ENCODE data around the gene PERP.

The PERP gene

GRCh38 chr6:138145402-138145801 lies 38.2 kb upstream of the PERP start (continued):
- no peak for TF ChIP-seq ZSCAN18 (tag by site-specific recombination; IDR thresholded peaks at IDR 0.05)
- no peak for TF ChIP-seq BCL11A (tag by site-specific recombination; IDR thresholded peaks at IDR 0.05; ENCODE audit: low read depth)
- no peak for TF ChIP-seq ZNF274 (IDR thresholded peaks at IDR 0.05; ENCODE audit: low read length)
- no peak for TF ChIP-seq ZNF274 (tag by site-specific recombination; IDR thresholded peaks at IDR 0.05; ENCODE audit: borderline replicate concordance)
- no peak for TF ChIP-seq IKZF3 (tag by site-specific recombination; IDR thresholded peaks at IDR 0.05)
- TF ChIP-seq ZNF433 (tag by site-specific recombination; IDR thresholded peaks at IDR 0.05; ENCODE audit: low read depth): no peak
- TF ChIP-seq ZBTB10 (tag by site-specific recombination; IDR thresholded peaks at IDR 0.05): no peak
- TF ChIP-seq ZNF596 (tag by site-specific recombination; IDR thresholded peaks at IDR 0.05): no peak
- no peak for TF ChIP-seq ZNF341 (tag by site-specific recombination; IDR thresholded peaks at IDR 0.05; ENCODE audit: low read depth)
- TF ChIP-seq, protein P1, sequence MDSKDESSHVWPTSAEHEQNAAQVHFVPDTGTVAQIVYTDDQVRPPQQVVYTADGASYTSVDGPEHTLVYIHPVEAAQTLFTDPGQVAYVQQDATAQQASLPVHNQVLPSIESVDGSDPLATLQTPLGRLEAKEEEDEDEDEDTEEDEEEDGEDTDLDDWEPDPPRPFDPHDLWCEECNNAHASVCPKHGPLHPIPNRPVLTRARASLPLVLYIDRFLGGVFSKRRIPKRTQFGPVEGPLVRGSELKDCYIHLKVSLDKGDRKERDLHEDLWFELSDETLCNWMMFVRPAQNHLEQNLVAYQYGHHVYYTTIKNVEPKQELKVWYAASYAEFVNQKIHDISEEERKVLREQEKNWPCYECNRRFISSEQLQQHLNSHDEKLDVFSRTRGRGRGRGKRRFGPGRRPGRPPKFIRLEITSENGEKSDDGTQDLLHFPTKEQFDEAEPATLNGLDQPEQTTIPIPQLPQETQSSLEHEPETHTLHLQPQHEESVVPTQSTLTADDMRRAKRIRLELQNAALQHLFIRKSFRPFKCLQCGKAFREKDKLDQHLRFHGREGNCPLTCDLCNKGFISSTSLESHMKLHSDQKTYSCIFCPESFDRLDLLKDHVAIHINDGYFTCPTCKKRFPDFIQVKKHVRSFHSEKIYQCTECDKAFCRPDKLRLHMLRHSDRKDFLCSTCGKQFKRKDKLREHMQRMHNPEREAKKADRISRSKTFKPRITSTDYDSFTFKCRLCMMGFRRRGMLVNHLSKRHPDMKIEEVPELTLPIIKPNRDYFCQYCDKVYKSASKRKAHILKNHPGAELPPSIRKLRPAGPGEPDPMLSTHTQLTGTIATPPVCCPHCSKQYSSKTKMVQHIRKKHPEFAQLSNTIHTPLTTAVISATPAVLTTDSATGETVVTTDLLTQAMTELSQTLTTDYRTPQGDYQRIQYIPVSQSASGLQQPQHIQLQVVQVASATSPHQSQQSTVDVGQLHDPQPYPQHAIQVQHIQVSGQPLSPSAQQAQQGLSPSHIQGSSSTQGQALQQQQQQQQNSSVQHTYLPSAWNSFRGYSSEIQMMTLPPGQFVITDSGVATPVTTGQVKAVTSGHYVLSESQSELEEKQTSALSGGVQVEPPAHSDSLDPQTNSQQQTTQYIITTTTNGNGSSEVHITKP (tag by site-specific recombination; IDR thresholded peaks at IDR 0.05): no peak

GRCh38 chr6:138142806-138143205 lies 35.6 kb upstream of the PERP start:
- Histone ChIP-seq H3K27ac (ENCODE audit: extremely low read depth, low read depth, low read length) (no peak overlapping the region), H3K4me1 (ENCODE audit: control insufficient read depth, insufficient read depth, low read length) (no peaks in the 10 kb centered on the region), H3K9me3 (ENCODE audit: control insufficient read depth, insufficient read depth, low read depth, low read length) (no peaks in the 10 kb centered on the region), H3K4me3 (ENCODE audit: low read depth, low read length) (no peak overlapping the region), H3K36me3 (ENCODE audit: control insufficient read depth in 2 of 2, insufficient read depth in 1 of 2, low read length in 2 of 2) (no peaks in the 10 kb centered on the region)
- ChIA-PET CTCF (interaction anchor here (0.7 to 1.0 kb wide), 4 partner anchors 18 to 261 kb away, joined by 3 to 4 read pairs (median 3); partner anchors contain the start of gene HEBP2), POLR2A (interaction anchor here (0.6 kb wide), 1 partner anchor 381 kb away, joined by 4 read pairs; no protein-coding TSS in a partner anchor)
- TF ChIP-seq ZNF404 (tag by site-specific recombination; IDR thresholded peaks at IDR 0.05) (no peak), ZNF544 (tag by site-specific recombination; IDR thresholded peaks at IDR 0.05) (no peak), MEIS1 (CRISPR knock-in tag; IDR thresholded peaks at IDR 0.05; ENCODE audit: borderline replicate concordance) (no peak), ZFP41 (tag by site-specific recombination; IDR thresholded peaks at IDR 0.05; ENCODE audit: borderline replicate concordance) (no peak), ZNF19 (tag by site-specific recombination; IDR thresholded peaks at IDR 0.05; ENCODE audit: low read depth) (no peak), PRDM1 (tag by site-specific recombination; IDR thresholded peaks at IDR 0.05) (no peak), ZNF426 (tag by site-specific recombination; IDR thresholded peaks at IDR 0.05) (no peak), ZNF777 (tag by site-specific recombination; IDR thresholded peaks at IDR 0.05; ENCODE audit: borderline replicate concordance) (no peak), OSR2 (tag by site-specific recombination; IDR thresholded peaks at IDR 0.05) (no peak), PRDM6 (tag by site-specific recombination; IDR thresholded peaks at IDR 0.05) (no peak), ZNF211 (tag by site-specific recombination; IDR thresholded peaks at IDR 0.05; ENCODE audit: low read depth) (no peak)
- TF ChIP-seq, protein P2, sequence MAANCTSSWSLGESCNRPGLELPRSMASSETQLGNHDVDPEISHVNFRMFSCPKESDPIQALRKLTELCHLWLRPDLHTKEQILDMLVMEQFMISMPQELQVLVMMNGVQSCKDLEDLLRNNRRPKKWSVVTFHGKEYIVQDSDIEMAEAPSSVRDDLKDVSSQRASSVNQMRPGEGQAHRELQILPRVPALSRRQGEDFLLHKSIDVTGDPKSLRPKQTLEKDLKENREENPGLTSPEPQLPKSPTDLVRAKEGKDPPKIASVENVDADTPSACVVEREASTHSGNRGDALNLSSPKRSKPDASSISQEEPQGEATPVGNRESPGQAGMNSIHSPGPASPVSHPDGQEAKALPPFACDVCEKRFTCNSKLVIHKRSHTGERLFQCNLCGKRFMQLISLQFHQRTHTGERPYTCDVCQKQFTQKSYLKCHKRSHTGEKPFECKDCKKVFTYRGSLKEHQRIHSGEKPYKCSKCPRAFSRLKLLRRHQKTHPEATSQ (tag by site-specific recombination; IDR thresholded peaks at IDR 0.05): no peak
- TF ChIP-seq, protein P3, sequence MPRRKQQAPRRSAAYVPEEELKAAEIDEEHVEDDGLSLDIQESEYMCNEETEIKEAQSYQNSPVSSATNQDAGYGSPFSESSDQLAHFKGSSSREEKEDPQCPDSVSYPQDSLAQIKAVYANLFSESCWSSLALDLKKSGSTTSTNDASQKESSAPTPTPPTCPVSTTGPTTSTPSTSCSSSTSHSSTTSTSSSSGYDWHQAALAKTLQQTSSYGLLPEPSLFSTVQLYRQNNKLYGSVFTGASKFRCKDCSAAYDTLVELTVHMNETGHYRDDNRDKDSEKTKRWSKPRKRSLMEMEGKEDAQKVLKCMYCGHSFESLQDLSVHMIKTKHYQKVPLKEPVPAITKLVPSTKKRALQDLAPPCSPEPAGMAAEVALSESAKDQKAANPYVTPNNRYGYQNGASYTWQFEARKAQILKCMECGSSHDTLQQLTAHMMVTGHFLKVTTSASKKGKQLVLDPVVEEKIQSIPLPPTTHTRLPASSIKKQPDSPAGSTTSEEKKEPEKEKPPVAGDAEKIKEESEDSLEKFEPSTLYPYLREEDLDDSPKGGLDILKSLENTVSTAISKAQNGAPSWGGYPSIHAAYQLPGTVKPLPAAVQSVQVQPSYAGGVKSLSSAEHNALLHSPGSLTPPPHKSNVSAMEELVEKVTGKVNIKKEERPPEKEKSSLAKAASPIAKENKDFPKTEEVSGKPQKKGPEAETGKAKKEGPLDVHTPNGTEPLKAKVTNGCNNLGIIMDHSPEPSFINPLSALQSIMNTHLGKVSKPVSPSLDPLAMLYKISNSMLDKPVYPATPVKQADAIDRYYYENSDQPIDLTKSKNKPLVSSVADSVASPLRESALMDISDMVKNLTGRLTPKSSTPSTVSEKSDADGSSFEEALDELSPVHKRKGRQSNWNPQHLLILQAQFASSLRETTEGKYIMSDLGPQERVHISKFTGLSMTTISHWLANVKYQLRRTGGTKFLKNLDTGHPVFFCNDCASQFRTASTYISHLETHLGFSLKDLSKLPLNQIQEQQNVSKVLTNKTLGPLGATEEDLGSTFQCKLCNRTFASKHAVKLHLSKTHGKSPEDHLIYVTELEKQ (tag by site-specific recombination; IDR thresholded peaks at IDR 0.05; ENCODE audit: borderline replicate concordance): no peak

Data from HEK293 (cell line).